HG02763 (cell line): ENCODE results near the gene HNRNPH1.

ENCODE experiments used
- ATAC-seq: cut with Tn5 transposase; IDR thresholded peaks from one replicate; pipeline ENCODE4 v1.9.1; 2021; ENCODE audit warnings: mild to moderate bottlenecking, moderate library complexity; ENCODE audit not compliant: unreplicated experiment

The HNRNPH1 gene

DNA sequence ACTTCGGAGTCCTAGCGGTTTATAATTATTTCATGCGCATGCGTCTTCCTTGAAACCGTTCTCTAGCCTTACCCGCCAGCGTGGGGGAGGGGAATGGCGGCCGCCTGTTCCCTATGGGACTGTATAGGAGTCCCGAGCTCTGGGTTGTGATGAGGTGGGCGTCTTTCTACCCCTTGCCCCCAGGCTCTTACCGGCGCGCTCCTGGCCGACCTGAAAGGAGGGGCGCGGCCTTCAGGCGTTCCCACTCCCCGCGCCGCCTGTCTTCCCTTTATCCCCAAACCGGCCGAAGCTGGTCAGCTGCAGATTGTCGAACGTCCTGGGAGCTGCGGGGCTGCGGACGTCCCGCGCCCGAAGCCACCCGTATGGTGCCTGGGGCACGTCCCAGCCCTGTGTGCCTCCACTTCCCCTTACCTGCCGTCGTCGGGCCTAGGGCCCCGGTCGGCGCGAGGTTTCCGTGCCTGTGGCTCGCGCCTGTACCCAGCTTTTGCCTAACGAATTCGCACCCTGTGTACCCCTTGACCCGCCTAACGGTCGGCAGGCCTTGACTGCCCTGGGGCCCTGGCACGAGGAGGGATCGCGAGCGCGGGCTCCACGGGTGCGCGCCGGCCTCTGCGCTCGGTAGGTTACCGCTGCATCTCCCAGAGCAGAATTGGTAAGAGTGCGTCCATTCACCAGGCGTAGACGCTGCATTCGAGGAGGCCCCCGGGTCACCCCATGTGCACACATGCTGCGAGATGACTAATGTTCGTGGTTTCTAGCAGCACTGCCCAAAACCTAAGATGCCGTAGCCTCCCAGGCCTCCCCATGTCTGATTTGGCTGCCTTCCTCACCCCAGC, 653 bp upstream of the HNRNPH1 start:
- ATAC-seq, result no peak

DNA sequence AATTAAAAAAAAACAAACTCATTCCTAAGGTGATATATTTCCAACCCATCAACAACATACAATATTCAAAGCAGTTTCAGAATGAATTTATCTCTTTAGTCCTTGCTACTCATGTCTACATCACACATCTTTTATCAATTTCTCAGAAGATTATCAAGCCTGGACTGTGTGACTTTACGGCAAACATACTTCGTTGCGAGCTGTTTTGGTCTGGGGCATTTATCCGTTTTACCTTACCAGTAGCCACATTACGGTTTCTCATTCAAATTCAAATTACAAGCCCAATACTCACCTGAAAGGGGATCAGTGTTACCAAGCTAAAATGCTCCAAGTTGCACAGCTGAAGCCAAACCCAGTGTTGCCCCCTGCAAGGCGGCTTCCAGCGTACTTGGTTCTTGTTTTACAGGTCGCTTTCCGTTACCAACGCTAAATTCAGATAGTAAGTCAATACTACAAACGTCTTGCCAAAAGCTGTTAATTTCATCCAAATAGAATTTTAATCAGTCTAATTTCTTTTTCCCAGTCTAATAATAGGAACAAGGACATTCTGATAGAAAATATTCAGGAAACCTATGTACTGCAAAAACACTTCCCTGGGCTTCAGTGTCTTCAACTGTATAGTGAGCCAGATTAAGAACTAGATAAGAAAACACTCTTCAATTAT, 1.8 kb downstream of the HNRNPH1 start:
- ATAC-seq, result no peak

DNA sequence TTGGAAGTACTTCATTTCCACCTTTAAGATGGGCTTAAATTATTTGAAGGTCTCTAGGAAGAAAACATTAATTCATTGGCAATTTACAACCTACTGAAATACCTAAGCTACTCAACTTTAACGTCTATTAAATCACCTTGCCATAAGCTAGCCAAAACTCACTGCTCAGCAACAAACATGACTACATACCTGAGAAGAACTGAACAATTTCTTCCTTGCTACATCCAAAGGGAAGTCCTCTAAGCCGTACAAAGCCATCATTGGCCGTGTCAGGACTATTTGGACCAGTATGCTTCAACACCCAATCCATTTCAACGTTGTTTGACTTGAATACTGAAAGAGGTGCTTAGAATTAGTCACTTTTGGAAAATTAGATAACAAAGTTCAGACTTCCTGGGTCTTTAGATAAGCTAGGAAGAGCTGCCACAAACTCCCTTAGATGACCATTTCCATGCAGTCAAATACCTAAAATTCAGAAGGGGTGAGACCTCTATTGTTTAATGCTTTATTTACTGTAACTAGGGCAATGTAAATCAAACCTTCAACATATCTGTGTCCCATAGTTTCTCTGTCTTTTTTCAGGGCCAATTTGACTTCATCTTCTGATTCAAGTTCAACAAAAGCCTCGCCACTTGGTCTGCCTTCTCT, 2.6 kb downstream of the HNRNPH1 start:
- no peak for ATAC-seq

DNA sequence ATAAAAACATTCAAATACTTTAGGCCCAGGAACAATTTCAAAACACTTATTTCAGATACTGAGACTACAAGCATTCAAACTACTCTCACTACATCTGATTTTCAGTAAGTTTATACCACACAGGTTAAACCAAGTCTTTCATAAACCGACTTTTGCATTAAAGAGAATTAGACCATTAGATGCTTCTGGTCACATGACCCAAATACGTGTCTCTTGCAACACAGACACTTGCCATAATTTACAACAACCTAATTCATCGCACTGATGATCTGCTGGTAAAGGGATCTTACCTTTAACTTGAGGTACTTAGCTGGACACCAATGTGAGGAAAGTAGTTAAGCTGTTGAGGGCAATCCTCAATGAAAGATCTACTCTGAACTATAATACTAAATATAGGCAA, 3.2 kb downstream of the HNRNPH1 start:
- no peak for ATAC-seq

DNA sequence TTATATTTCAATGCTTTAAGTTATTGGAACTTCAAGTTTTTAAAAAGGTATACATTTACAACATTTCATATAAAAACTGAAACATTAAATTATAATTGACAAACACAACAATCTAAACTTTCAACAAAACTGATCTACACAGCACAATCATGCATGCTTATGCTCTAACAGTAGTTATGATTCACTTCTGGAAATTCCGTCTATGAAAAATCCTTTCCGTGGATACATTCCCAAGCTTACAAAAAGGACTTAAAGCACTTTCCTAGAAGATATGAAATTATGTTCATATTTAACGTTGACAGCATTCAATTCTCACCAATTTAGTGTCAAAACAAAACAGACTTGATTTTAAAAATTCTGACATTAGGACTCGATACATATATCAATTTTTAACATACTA, 3.7 kb downstream of the HNRNPH1 start:
- no peak for ATAC-seq

DNA sequence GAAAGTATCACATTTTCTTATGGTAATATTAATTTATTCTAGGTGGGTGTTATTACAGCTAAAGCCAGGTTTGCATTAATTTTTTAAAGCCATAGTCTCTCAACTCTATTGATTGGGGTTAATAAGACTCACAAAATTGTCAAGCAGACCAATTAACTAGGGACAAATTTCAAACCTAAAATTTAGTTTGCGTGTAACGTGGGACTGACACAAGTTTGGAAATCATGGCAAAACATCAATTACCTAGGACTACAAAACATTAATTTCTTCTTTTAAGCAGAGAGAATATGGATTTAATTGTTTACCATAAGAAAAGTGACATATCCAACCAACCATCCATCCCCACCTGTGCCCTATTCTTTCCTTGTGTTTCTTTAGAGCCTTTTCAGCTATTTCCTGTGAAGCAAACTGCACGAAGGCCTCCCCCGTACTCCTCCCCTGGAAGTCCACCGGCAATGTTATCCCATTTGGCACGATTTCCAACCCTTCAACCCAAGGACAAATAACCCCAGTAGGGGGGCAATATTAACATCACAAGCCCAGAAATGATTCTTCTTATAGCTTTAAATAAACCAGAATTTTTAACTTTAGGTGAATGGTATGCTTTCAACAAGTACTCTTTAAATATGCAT, 4.4 kb downstream of the HNRNPH1 start:
- no peak for ATAC-seq

DNA sequence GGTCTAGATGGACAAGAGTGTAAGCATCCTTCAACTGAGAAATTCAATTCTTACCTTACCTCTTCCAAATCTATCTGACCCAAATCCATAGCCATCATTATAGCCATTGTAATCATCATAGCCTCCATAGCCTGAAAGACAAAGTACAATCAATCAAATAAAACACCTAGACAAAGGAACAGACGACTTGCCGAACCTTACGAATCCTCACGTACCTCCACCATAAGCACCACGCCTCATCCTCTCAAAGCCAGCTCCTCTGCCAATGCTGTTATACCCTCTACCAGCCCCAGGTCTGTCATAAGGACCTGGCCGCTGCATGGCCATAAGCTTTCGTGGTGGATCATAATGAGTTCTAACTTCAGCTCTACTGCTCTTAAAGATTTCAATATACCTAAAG, 5.5 kb downstream of the HNRNPH1 start:
- ATAC-seq, result no peak

DNA sequence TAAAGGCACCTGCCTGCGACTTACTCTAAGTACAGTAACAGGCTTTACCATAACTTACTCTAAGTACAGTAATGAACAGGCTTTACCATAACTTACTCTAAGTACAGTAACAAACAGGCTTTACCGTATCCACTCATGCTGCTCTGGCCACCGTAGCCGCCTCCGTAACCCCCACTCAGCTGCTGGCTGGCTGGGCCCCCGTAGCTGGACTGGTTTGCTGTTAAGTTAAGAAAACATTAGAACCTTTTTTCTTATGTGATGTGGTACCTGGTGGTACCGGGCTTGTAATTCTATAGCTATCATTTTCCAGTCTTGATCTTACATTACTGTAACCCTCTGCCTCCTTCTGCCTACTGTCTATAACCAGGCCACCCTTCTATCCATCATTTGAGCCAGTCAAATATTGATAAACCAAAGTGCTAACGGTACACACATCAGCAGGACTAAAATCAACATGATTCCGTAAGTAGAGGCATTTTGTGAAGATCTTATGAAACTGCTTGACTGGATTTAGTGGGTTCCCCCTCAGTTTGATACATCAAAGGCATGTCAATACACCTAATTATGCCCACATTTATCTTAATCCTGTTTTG, 7.4 kb downstream of the HNRNPH1 start:
- ATAC-seq, result no peak

DNA sequence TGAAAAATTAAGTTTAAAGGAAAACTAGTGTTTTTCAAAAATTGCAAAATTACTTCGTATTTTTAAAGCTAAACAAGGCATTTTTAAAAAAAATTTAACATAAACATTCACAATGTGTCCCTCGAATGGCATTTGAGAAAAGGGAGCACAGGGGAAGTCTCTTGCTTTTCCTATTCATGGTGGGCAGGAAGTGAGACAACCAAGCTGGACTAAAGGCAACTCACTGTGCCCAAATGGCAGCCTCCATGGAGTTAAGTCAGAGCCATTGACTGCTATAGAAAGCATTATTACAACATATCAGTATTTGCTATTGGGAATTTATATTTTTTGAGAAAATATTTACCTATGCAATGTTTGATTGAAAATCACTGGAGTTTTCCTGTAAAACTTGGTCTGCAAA, 8.3 kb downstream of the HNRNPH1 start:
- no peak for ATAC-seq

DNA sequence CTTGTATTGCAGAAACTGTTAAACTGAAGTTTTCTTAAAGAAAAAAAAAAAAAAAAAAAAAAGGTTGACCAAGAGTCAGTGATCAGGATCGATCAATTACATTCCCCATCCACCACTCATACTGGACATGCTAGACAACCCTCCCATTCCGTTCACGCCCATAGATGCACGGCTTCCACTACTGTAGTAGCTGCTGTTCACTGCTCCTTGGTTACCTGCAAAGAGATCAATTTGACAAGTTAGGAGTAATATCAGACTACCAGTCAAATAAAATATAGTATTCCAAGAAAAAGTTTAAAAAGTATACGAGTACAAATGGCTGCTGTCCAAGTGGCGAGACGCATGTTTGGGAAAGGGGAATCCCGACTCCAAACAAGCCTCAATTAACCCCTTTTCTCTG, 8.7 kb downstream of the HNRNPH1 start:
- ATAC-seq, result no peak

DNA sequence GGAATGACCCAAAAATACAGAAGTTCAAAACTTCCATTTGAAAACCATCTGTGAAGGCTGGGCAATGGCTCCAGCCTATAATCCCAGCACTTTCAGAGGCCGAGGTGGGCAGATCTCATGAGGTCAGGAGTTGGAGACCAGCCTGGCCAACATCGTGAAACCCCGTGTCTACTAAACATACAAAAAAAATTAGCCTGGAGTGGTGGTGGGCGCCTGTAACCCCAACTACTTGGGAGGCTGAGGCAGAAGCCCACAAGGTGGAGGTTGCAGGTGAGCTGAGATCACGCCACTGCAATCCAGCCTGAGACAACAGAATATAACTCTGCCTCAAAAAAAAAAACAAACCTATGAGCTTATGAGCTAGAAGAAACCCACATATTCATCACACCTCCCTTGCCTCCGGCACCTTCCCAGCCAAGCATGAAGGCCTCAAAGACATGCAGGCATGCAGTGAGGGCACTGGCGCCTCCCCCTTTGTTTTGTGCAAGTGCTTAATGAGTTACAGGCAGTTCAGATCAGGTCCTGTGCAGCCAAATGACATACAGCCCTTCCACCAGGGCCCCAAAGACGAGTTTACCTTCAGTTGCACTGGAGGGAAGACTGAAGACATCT, 9.9 kb downstream of the HNRNPH1 start:
- ATAC-seq, result no peak

DNA sequence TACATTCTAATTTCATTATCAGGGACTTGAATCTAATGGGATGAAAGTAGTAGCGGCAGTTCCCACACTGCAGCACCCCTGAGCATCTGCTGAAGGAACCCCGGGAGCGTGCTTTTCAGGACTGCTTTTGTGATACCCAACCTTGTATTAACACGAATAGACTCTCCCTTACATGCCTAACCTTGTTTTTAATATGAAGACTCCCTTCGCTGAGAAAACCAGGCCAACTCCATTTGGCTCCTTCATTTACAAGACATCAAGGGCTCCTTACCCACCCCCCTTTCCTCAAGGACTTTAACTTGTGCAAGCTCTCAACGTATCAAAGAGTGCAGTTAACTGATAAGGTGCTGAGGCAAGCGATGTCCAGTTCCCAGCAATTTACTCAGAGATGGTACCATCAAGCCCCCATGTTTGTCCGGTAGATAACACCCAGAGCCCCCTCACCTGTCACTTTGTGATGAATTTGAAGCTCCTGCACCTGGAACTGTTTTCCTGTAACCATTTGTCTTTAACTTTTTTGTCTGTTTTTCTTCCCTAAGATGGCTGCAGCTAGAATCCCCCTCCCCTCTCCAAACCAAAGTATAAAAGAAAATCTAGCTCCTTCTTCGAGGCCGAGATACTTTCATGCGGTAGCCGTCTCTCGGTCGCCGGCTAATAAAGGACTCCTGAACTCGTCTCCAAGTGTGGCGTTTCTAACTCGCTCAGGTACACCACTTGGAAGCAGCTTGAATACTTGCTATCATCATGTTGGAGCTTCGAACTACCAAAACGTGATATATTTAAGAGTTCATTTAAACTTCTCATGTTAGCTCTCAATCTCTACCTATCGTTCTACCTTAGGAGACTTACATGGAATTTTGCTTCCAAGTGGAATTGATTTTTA, 10.7 kb downstream of the HNRNPH1 start:
- no peak for ATAC-seq

DNA sequence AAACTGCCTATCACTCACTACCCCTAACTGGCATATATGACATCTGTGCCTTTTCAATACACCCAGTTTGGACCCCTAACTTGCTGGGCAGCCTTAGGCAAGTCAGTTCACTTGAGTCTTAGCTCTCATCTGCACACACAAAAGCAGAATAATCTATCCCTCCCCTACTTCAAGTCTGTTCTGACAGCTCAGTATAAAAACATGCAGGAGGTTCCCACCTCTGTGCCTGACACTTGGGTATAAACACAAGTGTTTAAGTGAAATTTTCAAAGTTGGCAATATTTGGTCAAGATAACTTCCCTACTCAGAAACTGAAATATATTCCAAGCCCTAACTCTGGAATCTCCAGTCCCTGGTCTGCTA, 12.6 kb downstream of the HNRNPH1 start:
- ATAC-seq, result no peak

DNA sequence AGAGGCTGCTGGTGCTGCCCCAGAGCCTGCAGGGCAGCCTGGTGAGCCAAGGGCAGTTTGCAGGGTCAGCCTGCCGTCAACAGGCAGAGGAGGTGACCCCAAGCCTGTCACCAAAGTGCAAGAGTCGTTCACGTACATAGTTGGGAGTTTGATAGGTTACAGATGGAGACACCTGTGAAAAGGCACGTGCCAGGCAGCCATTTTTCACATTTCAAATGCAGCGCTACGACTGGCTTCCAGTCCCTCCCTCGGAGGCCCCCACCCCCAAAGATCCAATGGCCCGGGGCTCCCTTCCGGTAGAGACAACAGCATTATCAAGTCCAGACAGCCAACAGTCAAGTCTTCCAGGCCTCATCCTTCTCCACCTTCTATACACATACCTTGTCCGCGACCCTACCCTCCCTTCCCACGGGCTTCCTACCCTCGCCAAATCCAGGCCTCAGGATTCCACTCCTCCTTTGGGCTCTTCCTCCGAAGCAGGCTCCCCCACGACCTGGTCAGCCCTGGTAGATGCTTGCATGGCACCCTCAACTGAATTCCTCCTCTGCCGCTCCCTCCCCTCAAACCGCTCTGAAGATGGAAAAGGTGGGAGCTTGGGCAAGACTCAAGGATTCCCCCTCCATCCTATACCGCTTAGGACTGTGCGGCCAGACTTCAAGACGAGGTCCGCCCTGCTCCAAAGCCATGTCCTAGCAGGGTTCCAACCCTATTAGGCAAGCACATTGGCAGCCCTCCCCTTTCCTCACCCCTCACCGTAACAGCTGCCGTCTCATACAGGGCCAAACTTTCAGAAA, 13.2 kb downstream of the HNRNPH1 start:
- ATAC-seq, result no peak

DNA sequence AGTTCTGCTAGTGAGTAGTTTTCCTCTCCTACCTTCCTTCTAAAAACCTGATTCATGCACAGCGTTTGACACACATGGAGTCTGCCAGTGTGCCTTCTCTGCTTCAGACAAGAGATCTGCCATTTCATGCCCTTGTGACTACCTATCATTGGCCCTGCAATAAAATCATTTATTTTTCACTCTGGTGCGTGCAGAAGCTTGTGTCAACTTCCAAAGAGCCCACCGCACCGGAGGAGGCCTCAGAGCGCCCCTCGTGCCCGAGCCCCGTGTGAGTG, 13.7 kb downstream of the HNRNPH1 start:
- no peak for ATAC-seq

DNA sequence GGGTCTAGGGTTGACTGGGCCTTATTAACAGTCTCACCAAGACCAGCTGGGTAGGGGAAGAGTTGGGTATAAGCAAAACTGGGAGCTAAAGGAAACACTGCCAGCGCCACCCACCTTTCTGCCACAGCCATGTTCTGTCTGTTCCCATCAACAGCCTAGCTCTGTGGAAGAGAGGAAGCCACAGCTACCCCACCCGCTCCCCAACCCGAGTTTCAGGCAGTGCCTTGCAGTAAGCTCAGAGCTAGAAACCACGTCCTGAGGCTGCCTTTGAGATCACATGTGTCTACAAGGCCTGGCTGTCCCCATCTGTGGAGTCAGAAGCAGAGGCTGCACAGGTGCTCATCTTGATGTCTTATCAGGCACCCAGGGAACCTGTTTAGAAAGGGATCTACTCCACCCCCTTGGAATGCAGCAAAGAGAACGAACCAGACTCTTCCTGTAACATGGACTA, 15.3 kb downstream of the HNRNPH1 start:
- ATAC-seq, result no peak

DNA sequence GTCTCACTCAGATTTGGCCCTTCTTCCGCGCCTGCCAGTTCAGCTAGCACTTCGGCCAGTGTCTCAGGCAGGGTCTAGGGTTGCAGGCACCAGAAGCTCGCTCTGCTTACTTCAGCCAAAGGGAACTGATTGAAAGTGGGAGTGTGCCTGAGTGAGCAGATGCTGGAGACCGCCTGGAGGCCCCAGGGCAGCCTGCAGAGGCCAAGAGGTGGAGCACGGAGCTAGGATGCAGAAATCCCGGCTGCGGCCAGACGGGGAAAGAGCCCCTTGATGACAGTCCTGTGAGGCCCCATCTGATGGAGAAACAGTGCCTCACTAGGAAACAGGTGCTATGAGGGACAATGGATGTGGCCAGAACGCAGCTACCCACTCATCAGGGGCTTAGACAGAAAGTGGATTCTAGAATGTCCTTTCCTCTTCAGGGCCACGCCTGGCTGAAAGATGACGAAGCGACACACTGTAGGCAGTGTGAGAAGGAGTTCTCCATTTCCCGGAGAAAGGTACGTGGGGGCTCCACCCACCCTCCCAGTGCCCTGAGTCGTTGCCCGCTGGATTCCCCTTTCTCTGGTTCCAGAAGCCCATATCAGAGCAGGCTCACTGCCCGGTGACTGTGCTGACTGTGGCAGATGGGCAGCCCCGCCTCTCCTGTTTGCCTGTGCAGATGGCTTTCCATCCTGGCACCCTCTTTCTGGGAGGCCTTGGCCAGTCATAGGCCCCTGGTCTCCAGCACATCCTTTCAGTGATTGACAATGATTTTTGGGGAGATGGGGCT, 16.1 kb downstream of the HNRNPH1 start:
- no peak for ATAC-seq

DNA sequence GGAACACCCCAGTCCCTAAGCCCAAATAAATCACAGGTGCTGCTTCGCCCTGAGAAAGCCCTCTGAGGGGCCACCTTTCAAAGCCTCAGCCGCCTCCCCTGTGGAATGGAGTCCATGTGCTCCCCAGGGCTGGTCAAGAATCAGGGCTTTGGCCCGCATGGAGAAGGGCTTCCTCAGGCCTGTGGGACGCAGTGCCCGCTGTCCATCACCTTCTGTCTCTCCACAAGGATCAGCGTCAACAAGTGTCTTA, 16.6 kb downstream of the HNRNPH1 start:
- ATAC-seq, result no peak
